SHP77 treated with DMSO at 0.1 percent for 48 hours (cell line): ENCODE results near the gene SYP.
"Not testable (repeated sequence)": the region's sequence is repeated elsewhere in the genome, so short reads cannot be mapped to it uniquely, and the experiment has no call there.

Experiments
- DNase-seq: peaks from one replicate; lab custom pipeline; 2025; lab: John Stamatoyannopoulos, UW

The SYP gene

DNA sequence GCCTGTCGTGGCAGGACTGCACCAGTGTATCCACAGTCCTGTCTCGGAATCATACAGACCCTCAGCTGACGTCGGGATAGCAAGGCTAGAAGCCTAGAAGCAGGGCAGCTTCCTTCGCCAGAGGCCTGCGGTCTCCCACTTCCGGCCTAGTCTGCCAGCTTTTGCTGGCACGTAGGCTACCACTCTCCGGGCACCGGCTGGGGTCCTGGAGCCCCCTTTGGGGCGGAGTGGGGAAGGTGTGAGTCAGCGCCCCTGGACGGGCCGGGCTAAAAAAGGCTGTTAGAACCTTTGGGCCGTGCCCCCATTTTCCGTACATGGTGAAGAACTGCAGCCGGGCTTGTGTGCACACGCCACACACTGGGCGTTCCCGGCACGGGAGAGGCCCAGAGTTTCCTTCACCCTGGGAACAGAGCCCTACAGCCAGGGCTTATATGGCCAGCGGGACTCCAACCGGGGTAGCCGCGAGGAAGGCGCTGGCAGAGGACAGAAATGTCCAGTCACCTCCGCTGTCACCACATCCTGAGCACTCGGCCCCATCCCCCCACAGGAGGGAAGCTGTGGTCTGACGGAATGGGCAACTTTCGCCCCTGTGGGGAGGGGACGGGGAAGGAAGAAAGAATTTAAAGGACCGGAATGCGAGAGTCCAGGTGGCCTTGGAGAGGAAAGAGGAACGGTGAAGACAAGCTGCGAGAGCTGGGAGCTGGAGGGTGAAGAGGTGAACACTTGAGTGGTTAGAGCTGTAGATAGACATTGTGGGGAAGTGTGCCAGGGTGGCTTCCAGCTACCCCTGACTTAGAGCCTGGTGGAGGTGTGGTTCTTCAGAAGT is 32.9 kb downstream of the SYP start:
- peak; percentile 26 for DNase-seq

DNA sequence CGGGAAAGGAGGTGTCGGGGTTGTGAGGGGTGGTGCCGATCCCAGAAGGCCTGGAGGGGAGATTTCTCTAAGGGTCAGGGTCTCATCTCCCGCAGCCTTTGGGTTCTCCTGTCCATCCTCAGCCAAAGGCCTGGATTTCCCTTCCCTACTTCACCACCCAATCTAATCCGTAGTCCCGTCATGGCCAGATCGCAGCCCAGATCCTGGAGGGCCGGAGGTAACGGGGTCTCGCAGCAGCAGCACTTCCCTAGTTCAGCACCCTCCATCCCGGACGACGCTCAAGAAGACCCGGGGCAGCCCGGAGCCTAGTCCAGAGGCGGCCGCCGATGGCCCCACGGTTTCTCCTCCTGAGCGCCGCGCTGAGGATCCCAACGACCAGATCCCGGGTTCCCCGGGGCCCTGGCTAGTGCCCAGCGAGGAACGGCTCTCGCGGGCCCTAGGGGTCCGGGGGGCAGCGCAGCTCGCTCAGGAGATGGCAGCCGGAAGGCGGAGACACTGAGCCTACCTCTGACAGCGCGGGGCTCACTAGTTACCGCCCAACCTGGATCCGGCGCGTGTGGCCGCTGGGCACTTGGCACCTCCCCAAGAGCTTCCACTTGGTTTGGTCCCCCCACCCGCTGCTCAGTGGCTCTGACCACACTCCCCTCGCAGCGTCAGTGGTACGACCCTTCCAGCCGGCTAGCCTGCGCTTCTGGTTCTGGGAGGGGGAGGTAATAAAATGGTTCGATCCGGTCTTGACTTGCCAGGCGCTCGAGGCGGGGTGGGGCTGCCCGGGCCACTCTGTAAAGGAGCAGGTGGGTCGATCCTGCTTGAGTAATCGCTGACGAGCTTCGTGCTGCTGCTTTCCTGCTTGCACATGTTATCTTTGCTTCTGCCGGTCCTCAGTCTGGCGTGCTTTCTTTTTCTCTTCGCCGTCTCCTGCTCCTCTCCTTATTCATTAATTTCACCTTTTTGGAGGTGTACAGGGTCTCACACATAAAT is 33.8 kb downstream of the SYP start:
- DNase-seq = peak; percentile 88

DNA sequence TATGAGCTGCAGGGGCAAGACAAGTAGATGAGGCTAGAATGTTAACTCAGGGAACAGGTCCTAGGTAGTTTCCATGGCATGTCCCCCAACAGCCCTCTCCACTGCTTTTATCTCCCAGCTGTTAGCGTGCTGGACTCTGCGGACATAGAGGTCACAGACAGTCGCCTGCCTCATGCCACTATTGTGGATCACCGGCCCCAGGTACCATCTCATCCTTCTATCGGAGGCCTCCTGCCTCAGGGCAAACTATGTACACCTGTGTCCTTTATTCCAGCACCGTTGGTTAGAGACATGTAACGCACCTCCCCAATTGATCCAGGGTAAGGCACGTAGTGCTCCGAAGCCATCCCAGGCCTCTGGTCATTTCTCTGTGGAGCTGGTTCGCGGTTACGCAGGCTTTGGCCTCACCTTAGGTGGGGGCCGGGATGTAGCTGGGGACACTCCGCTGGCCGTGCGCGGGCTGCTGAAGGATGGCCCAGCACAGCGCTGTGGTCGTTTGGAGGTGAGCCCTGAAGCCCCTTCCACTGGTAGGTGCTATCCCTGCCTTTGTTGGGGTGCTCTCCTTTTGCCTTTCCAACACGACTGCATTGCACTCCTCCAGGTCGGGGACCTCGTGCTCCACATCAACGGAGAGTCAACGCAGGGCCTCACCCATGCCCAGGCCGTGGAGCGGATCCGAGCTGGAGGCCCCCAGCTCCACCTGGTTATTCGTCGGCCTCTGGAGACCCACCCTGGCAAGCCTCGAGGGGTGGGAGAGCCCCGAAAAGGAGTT is 35.2 kb downstream of the SYP start:
- no peak for DNase-seq

DNA sequence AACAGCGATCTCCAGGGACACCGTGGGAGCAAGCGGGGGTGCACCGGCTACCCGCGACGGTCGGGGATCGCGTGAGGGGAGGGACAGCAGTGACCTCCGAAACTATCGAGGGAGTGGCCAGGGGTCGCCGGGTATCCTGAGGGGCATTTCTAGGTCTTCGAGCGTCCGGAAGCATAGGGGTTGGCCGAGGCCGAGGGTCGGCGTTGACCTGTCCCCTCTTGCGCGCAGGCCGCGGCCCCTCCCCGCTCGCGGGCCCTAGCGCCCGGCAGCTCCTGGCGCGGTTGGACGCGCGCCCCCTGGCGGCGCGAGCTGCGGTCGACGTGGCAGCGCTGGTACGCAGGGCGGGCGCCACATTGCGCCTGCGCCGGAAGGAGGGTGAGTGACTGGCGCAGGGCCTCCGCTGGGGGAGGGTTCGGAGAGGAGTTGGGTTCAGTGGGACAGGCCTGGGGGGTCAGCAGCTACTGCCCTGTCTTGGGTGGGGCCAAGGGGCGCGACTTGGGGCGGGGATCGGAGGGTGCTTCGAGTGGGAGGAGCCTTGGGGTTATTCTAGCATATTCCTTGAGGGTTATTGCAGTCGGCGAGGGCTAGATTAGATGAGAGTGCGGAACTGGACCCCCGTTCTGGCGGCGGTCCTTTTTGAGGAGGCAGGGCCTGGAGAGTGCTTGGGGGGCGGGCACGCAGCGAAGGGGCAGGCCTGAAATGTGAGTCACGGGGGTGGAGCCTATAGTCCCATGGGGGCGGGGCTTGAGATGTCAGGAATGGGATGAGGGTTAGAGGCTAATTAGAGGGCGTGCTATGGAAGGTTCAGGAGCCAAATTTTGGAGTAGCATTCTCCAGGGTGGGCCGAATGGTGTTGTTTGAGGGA is 36.2 kb downstream of the SYP start:
- DNase-seq = peak; percentile 44

DNA sequence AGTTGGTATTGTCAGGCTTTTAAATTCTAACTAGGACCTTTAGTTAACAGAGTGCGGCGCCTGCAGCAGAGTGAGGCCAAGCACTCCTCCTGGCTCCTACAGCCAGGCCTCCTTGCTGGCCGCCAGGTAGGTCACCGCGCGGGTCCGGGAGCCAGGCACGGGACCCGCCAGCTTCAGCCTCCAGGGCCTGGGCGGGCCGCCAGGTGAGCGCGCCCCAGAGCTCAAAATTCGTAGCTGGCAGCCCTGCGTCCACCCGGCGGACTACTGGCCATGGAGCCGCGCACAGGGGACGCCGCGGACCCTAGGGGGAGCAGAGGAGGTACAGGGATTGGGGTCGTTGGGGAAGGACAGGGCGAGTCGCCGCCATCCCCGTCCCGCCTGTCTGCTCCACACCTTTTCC is 37.4 kb downstream of the SYP start, which contains the start of gene MAGIX:
Gene MAGIX (plus strand): TSS at position 139 of the 400 bp plus-strand sequence. CDS start 132 bp downstream, at position 271.
- DNase-seq = no peak

DNA sequence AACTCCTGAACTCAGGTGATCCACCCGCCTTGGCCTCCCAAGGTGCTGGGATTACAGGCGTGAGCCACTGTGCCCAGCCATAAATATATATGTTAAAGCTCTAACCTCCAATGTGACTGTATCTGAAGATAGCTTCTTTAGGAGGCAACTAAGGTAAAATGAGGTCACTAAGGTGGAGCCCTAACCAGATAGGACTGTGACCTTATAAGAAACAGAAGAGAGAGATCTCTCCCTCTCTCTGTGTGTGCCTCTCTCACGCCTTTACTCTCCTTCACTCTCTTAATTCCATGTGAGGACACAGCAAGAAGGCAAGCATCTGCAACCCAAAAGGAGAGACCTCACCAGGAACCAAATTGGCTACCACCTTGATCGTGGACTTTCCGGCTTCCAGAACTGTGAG is 38.4 kb downstream of the SYP start:
- no peak for DNase-seq

DNA sequence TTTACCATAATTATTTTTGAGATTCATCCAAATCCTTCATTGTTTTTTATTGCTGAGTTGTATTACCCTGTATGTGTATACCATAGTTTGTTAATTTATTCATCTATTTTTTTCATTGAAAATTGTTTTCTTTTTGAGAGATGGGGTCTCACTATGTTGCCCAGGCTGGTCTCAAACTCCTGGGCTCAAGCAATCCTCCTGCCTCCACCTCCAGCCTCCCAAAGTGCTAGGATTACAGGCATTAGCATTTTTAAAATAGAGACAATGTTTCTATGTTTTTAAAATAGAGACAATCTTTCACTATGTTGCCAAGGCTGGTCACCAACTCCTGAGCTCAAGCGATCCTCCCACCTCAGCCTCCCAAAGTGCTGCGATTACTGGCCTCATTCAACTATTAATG is 39.1 kb downstream of the SYP start:
- DNase-seq = no peak

DNA sequence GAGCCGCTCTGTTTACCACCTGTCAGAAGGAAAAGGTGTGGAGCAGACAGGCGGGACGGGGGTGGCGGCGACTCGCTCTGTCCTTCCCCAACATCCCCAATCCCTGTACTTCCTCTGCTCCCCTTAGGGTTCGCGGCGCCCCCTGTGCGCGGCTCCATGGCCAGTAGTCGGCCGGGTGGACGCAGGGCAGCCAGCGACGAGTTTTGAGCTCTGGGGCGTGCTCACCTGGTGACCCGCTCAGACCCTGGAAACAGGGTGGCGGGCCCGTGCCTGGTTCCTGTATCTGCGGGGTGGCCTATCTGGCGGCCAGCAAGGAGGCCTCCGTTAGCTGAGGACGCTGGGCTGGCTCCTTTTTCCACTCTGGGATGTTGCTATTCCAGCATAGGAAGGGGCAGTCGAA is 42.8 kb downstream of the SYP start:
- DNase-seq = no peak

DNA sequence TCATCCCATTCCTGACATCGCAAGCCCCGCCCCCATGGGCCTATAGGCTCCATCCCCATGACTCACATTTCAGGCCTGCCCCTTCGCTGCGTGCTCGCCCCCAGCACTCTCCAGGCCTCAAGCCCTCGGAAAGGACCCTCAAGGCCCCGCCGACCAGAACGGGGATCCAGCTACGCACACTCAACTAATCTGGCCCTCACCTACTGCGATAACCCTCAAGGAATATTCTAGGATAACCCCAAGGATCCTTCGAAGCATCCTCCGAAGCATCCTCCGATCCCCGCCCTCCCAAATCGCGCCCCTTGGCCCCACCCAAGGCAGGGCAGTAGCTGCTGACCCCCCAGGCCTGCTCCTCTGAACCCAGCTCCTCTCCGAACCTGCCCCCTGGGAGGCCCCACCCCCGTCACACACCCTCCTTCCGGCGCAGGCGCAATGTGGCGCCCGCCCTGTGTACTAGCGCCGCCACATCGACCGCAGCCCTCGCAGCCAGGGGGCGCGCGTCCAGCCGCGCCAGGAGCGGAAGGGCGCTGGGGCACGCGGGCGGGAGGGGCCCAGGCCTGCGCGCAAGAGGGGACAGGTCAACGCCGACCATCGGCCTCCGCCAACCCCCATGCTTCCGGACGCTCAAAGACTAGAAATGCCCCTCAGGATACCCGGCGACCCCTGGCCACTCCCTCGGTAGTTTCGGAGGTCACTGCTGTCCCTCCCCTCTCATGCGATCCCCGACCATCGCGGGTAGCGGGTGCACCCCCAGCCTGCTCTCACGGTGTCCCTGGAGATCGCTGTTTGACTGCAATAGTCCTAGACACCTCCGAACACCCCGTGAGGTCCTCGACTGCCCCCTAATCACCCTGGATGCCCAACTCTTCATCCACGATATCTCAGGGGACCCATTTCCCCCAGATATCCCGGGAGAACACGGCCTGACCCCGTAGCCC is 43.8 kb downstream of the SYP start:
- DNase-seq = peak; percentile 15

DNA sequence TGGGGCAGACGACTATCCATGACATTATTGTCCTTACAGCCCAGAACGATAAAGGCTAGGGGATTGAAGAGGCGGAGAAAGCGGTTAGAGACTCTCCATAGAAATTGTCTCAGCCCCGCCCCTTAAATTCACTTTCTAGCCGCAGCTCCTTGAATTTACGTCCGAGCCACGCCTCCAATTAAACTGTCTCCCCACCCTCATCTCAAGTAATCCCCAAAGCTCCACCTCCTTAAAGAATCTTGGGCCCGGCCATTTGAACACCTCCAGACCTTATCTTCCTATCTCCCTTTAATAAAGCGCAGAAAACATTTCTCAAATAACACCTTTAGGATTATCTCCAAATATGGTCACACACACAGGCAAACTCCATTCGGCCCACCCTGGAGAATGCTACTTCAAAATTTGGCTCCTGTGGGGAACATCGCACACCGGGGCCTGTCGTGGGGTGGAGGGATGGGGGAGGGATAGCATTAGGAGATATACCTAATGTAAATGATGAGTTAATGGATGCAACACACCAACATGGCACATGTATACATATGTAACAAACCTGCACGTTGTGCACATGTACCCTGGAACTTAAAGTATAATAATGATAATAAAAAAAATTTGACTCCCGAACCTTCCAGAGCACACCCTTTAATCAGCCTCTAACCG is 44.6 kb downstream of the SYP start:
- DNase-seq = no peak

DNA sequence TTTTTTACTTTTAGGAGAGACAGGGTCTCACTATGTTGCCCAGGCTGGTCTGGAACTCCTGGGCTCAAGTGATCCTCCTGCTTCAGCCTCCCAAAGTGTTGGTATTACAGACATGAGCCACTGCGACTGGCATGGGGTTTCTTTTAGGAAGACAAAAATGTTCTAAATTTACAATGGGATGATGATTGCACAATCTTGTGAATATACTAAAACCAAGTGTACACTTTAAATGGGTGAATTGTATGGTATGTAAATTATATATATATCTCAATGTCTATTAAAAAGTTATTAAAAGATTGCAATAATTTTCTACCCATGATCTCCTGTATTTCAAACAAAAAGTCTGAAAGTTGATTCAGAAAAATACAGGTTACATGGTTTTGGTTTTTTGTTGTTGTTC is 46.5 kb downstream of the SYP start:
- no peak for DNase-seq

DNA sequence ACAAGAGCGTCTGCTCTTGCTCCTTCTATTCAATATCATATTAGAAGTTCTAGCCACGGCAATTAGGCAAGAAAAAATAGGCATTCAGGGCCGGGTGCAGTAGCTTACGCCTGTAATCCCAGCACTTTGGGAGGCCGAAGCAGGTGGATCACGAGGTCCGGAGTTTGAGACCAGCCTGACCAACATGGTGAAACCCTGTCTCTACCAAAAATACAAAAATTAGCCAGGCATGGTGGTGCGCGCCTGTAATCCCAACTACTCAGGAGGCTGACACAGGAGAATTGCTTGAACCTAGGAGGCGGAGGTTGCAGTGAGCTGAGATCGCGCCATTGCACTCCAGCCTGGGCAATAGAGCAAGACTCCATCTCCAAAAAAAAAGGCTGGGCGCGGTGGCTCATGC is 50.7 kb downstream of the SYP start:
- not testable (repeated sequence) for DNase-seq

DNA sequence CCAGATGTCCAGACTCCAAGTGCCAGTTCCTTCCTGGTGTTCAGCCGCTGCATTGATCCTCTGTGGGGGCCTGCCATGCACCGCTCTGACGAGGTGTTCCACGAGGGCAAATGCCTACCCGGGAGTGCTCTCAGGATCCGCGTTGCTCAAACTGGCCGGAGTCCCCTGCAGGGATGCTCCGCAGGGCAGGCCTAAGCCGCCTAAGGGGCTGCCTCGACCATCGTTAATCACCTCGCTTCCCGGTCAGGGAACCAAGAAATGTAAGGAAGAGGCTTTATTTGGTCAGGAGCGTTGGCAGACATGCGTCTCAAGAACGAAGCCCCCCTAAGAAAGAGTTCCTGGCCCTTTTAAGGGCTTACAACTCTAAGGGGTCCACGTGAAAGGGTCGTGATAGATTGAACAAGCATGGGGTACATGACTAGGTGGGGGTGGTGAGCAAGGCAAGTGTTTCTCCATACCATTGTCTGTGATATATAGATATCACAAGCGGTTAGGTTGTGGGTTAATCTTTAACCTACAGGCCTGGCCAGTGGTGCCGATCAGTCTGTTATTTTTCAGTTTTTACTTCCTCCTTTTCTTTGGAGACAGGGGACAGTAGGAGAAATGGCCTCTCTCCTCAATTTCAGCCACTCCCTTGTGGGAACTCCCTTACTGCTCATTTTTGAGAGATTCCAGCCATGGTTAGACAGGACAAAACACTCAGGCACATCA is 51.4 kb downstream of the SYP start:
- not testable (repeated sequence) for DNase-seq

DNA sequence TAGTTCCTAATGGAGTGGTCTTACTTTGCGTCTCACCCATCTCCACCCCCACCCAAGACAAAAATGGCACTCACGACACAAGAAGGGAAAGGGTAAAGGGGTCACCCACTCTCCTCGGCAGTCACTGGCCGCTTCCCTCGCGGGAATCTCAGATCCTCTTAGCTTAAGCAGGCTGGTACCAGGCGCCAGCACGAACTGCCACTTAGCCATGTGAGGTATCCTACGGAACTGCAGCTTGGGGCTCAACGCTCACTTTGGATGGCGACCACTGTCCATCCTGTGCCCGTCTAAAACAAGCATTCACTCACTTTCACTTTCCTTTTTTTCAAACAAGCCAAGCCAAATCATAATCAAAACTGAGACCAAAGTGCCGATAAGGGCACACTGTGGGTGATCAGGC is 52.1 kb downstream of the SYP start:
- DNase-seq = no peak

DNA sequence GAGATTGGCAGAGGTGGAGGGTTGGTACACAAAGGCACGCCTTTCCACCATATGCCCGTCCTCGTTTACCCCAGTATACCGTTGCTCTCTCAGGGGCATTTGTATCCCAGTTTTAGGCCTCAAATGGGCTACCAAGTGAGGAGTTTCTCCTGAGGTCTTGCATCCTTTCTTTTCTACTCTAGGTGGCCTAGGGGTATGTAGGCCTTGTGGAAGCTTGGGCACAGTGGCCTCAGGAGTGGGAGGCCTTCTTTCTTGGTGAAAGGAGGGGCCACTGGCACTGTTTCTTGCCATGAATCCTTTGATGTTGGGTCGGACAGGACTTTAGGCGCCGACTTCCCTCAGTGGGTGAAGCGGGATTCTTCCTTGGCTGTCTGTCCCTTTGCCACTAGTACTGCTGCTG is 52.7 kb downstream of the SYP start:
- no peak for DNase-seq

DNA sequence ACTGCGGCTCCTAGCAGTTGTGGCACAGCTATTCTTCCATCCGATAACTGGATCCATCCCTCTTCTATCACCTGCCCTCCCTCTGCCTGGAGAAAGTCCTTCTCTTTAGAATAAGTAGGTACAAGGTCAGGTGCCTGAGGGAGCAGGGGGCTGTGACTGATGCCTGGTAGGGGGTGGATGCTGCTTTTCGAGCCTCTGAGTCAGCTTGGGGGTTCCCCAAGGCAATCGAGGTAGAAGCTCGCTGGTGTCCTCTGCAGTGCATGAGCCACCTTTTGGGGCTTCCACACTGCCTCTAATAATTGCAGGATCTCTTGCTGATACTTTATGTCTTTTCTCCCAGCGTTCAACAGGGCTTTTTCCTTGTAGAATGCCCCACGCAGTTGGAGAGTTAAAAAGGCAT is 56.8 kb downstream of the SYP start:
- not testable (repeated sequence) for DNase-seq

DNA sequence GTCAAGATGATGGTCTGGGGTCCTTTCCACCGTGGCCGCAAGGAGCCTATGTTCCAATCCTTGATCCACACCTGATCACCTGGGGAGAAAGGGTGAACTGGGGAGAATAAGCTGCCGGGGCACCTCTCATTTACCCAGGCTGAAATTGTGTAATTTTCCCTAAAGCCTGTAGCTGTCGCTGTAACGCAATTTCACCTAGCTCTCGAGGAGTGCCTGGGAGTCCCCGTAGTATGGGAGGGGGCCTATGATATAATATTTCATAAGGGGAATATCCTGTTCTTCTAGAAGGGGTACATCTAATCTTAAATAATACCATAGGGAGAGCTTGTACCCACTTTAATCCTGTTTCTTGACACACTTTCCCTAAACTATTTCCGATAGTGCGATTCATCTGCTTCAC is 57.7 kb downstream of the SYP start:
- DNase-seq = not testable (repeated sequence)

DNA sequence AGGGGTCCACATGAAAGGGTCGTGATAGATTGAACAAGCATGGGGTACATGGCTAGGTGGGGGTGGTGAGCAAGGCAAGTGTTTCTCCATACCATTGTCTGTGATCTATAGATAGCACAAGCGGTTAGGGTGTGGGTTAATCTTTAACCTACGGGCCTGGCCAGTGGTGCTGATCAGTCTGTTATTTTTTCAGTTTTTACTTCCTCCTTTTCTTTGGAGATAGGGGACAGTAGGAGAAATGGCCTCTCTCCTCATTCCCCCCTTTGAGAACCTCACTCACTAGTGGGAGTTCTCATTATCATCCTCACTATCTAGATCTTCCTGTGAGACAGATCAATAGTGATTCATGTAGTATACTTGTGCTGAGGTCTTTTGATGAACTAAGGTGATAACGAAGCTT is 60.3 kb downstream of the SYP start:
- no peak for DNase-seq
